ENCODE data around the gene IER5L. TPM values are rescaled to one million over a fixed set of nuclear protein-coding genes. Genes with fewer than 3 reads are reported as not detected.

The IER5L gene
- total RNA-seq, 1 experiment from 2014 or later: 4.6 TPM

GRCh38 chr9:129181246-129181645 lies 3.2 kb upstream of the IER5L start:
- Mint-ChIP-seq H3K27ac (no peak overlapping the region), H3K4me1 (peaks cover 21% of the 10 kb centered on the region), H3K9me3 (no peaks in the 10 kb centered on the region), H3K4me3 (no peak overlapping the region), H3K27me3 (ENCODE audit: low read depth) (peaks cover 91% of the 10 kb centered on the region), H3K36me3 (no peaks in the 10 kb centered on the region)
- CTCF ChIA-PET: interaction anchor here (1.3 to 3.9 kb wide), 4 partner anchors 39 to 443 kb away, joined by 3 to 20 read pairs (median 9); partner anchors contain the start of gene NTMT1
- POLR2A ChIA-PET: no interaction called here
- no peak for DNase-seq (ENCODE audit: low spot score)
- no peak for ATAC-seq
- no peak for TF ChIP-seq ZNF416 (CRISPR knock-in tag; IDR thresholded peaks at IDR 0.05)
- TF ChIP-seq JUN (CRISPR knock-in tag; IDR thresholded peaks at IDR 0.05): no peak
- TF ChIP-seq AFF4 (CRISPR knock-in tag; IDR thresholded peaks at IDR 0.05; ENCODE audit: borderline replicate concordance): no peak
- TF ChIP-seq ZSCAN18 (CRISPR knock-in tag; IDR thresholded peaks at IDR 0.05): no peak
- TF ChIP-seq ARID4B (CRISPR knock-in tag; IDR thresholded peaks at IDR 0.05; ENCODE audit: borderline replicate concordance): no peak
- no peak for TF ChIP-seq PREB (CRISPR knock-in tag; IDR thresholded peaks at IDR 0.05; ENCODE audit: borderline replicate concordance)
- TF ChIP-seq NFE2L1 (CRISPR knock-in tag; IDR thresholded peaks at IDR 0.05): no peak
- no peak for TF ChIP-seq ZNF263 (CRISPR knock-in tag; IDR thresholded peaks at IDR 0.05; ENCODE audit: low read depth)
- TF ChIP-seq ZNF396 (CRISPR knock-in tag; IDR thresholded peaks at IDR 0.05; ENCODE audit: borderline replicate concordance): no peak
- no peak for TF ChIP-seq CREB1 (CRISPR knock-in tag; IDR thresholded peaks at IDR 0.05)
- no peak for TF ChIP-seq ATF6 (CRISPR knock-in tag; IDR thresholded peaks at IDR 0.05)
- no peak for TF ChIP-seq USF1 (CRISPR knock-in tag; IDR thresholded peaks at IDR 0.05)
- no peak for TF ChIP-seq NR1H2 (CRISPR knock-in tag; IDR thresholded peaks at IDR 0.05)
- TF ChIP-seq SP1 (CRISPR knock-in tag; conservative IDR thresholded peaks at IDR 0.05): no peak
- TF ChIP-seq PRDM15 (CRISPR knock-in tag; IDR thresholded peaks at IDR 0.05): no peak
- no peak for TF ChIP-seq GABPB1 (CRISPR knock-in tag; IDR thresholded peaks at IDR 0.05)
- no peak for TF ChIP-seq HMGA2 (CRISPR knock-in tag; IDR thresholded peaks at IDR 0.05)
- no peak for TF ChIP-seq MLX (CRISPR knock-in tag; IDR thresholded peaks at IDR 0.05)
- TF ChIP-seq ATF3 (CRISPR knock-in tag; conservative IDR thresholded peaks at IDR 0.05): no peak
